Fibroblast of lung (primary cell): ENCODE results near the gene PDXK. TPM values are rescaled to one million over a fixed set of nuclear protein-coding genes. Genes with fewer than 3 reads are reported as not detected.

Source experiments
- DNase-seq, 2 donors: peaks; one replicate each; pipeline versions ENCODE4 v3.0.0 to v3.0.0-alpha.2; 2010; ENCODE audit warnings: low read depth in 2 of 2
- H2AFZ ChIP-seq: 2 replicates; pipeline ENCODE4 v1.5.1; 2012; ENCODE audit warnings: low read length, control low read depth, inconsistent platforms
- H3K27ac ChIP-seq: 2 replicates; pipeline ENCODE4 v1.5.1; 2011; ENCODE audit warnings: low read length, control low read depth; ENCODE audit not compliant: insufficient read depth
- H3K27me3 ChIP-seq: 2 replicates; pipeline ENCODE4 v1.5.1; 2011; ENCODE audit warnings: mild to moderate bottlenecking, low read length; ENCODE audit not compliant: control insufficient read depth, insufficient read depth
- H3K36me3 ChIP-seq: 2 replicates; pipeline ENCODE4 v1.5.1; 2011; ENCODE audit warnings: low read length; ENCODE audit not compliant: control insufficient read depth, insufficient read depth
- H3K4me1 ChIP-seq: 2 replicates; pipeline ENCODE4 v1.5.1; 2011; ENCODE audit warnings: low read length; ENCODE audit not compliant: control insufficient read depth, insufficient read depth; ENCODE audit errors: extremely low read depth
- H3K4me2 ChIP-seq: 2 replicates; pipeline ENCODE4 v1.5.1; 2011; ENCODE audit warnings: low read length, control low read depth; ENCODE audit not compliant: insufficient read depth; ENCODE audit errors: extremely low read depth
- H3K4me3 ChIP-seq, 4 experiments: fragments of 200-600 bp in 1 of 4; sonication (generic) in 1 of 4; replicated peaks in 1 of 4; 2 replicates each; pipeline ENCODE4 v1.5.1; 2011 to 2016; ENCODE audit warnings: low read length in 4 of 4, low read depth in 3 of 4, mild to moderate bottlenecking in 3 of 4, control low read depth in 2 of 4, inconsistent platforms in 1 of 4, mixed read lengths in 1 of 4; ENCODE audit not compliant: insufficient read depth in 1 of 4; ENCODE audit errors: control extremely low read depth in 1 of 4
- H3K79me2 ChIP-seq: 2 replicates; pipeline ENCODE4 v1.5.1; 2012; ENCODE audit warnings: mild to moderate bottlenecking, low read length, inconsistent platforms; ENCODE audit not compliant: control insufficient read depth, insufficient read depth
- H3K9ac ChIP-seq: 2 replicates; pipeline ENCODE4 v1.5.1; 2011; ENCODE audit warnings: mild to moderate bottlenecking, low read length, control low read depth; ENCODE audit not compliant: insufficient read depth
- H3K9me3 ChIP-seq: 2 replicates; pipeline ENCODE4 v1.5.1; 2012; ENCODE audit warnings: low read depth, low read length; ENCODE audit not compliant: control insufficient read depth, insufficient read depth
- H4K20me1 ChIP-seq: 2 replicates; pipeline ENCODE4 v1.5.1; 2011; ENCODE audit warnings: low read length; ENCODE audit not compliant: control insufficient read depth, insufficient read depth; ENCODE audit errors: extremely low read depth
- EZH2 ChIP-seq: IDR thresholded peaks from 2 replicates; pipeline ENCODE4 v1.5.1; 2012; ENCODE audit warnings: low read length, control low read depth, mild to moderate bottlenecking; ENCODE audit errors: missing control alignments
- polyA plus RNA-seq, 2 donors: library from polyadenylated mRNA; depleted of rRNA in 1 of 2; stranded (reverse) in 1 of 2; unstranded in 1 of 2; fragments of >200 nt; gene quantifications; 2 replicates each; pipeline ENCODE4 v1.2.1, GENCODE V29; 2011 to 2012; ENCODE audit warnings: missing spikeins in 1 of 2
- total RNA-seq: library from RNA; depleted of rRNA; stranded (reverse); fragments of >200 nt; gene quantifications from 2 replicates; pipeline ENCODE4 v1.2.1, GENCODE V29; 2014
- TF ChIP-seq, protein P1 (sequence below), 2 donors: IDR thresholded peaks in 1 of 2; conservative IDR thresholded peaks in 1 of 2; 1 replicate in 1 of 2; 2 replicates in 1 of 2; pipeline ENCODE4 v1.5.1; 2011 to 2012; ENCODE audit warnings: low read length in 2 of 2, control low read depth in 1 of 2, inconsistent platforms in 1 of 2, low read depth in 1 of 2, mild to moderate bottlenecking in 1 of 2

The PDXK gene
- total and polyA plus RNA-seq, 2 donors (not counting 1 experiment from before 2014, with no cell fraction given): 47.4 to 146 TPM

DNA sequence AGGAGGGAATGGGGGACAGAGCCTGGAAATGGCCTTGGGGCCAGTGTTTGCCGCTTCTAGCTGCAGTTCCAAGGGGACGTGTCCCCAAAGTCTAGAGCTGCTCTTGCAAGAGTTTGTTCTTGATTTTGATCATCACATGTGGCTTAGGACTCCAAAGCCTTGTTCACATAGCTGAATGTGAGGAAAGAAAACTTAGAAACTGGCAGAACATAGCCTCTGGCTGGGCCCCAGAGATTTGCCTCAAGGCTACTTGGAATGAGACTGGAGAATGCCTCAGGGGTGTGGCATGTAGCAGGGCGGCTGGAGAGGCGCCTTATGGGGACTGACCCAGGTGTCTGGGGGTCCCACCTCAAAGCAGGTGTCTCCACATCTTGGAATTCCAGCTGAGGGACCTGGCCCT is 2.3 kb downstream of the PDXK start:
- no peak for DNase-seq
- no peaks in the 10 kb centered on the region for H3K27me3 ChIP-seq
- H2AFZ ChIP-seq: no peak overlapping the region
- peaks cover 13% of the 10 kb centered on the region for H3K4me1 ChIP-seq
- peak overlapping the region in 1 of 4 experiments; percentile 88 for H3K4me3 ChIP-seq
- peaks cover 42% of the 10 kb centered on the region for H3K79me2 ChIP-seq
- H3K9me3 ChIP-seq: no peaks in the 10 kb centered on the region
- no peak overlapping the region for H3K27ac ChIP-seq
- TF ChIP-seq, protein P1, sequence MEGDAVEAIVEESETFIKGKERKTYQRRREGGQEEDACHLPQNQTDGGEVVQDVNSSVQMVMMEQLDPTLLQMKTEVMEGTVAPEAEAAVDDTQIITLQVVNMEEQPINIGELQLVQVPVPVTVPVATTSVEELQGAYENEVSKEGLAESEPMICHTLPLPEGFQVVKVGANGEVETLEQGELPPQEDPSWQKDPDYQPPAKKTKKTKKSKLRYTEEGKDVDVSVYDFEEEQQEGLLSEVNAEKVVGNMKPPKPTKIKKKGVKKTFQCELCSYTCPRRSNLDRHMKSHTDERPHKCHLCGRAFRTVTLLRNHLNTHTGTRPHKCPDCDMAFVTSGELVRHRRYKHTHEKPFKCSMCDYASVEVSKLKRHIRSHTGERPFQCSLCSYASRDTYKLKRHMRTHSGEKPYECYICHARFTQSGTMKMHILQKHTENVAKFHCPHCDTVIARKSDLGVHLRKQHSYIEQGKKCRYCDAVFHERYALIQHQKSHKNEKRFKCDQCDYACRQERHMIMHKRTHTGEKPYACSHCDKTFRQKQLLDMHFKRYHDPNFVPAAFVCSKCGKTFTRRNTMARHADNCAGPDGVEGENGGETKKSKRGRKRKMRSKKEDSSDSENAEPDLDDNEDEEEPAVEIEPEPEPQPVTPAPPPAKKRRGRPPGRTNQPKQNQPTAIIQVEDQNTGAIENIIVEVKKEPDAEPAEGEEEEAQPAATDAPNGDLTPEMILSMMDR (conservative IDR thresholded peaks at IDR 0.05 in 1 of 2, IDR thresholded peaks at IDR 0.05 in 1 of 2; ENCODE audit: low read depth in 1 of 2, low read length in 2 of 2): no peak
- no peak for TF ChIP-seq EZH2
- H3K9ac ChIP-seq: no peak overlapping the region
- no peaks in the 10 kb centered on the region for H4K20me1 ChIP-seq
- peak overlapping the region; percentile 21 for H3K4me2 ChIP-seq
- peaks cover 5% of the 10 kb centered on the region for H3K36me3 ChIP-seq

DNA sequence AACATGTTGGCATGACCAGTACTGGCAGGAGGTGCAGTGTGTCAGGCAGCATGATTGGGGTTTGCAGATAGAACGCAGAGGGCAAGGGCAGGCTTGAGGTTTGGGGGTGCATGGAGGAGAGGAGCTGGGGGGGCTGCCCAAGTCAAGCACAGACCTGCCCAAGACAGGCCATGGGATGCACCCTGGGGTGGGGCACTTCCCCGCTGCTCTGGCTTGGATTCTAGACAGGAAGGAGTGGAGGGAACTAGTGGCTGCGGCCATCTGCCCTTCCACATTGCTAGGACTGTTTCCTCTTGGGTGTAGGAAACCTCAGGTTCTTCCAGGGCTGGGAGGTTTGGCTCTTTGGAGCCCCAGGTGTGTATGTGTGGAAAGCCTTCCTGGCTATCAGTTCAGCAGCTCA is 3.0 kb downstream of the PDXK start:
- Histone ChIP-seq H2AFZ (no peak overlapping the region), H3K4me2 (no peak overlapping the region), H3K36me3 (peaks cover 5% of the 10 kb centered on the region), H3K27ac (no peak overlapping the region), H4K20me1 (no peaks in the 10 kb centered on the region), H3K4me1 (peaks cover 18% of the 10 kb centered on the region), H3K27me3 (no peaks in the 10 kb centered on the region), H3K9ac (no peak overlapping the region), H3K79me2 (peaks cover 47% of the 10 kb centered on the region), H3K9me3 (no peaks in the 10 kb centered on the region), H3K4me3 (no peak overlapping the region)
- no peak for TF ChIP-seq EZH2
- TF ChIP-seq, protein P1 (conservative IDR thresholded peaks at IDR 0.05 in 1 of 2, IDR thresholded peaks at IDR 0.05 in 1 of 2; ENCODE audit: low read depth in 1 of 2, low read length in 2 of 2): no peak
- DNase-seq: no peak

DNA sequence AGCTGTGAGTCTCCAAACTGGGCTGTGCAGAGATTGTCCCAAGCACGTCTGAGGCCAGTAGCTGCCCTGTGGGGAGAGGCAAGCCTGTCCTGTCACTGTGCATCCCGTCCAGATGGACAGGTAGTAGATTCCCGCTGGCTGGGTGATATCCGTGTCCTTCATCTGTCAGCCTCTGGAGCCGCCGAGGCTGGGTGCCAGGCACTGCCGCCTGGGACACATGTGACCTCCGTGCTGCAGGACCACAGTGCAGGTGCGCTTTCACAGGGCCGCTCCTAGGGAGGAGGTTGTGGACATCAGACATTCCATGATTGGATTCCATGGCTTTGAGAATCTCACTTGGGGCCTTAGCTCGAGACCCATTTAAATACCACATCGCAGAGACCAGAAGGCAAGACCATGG is 4.7 kb downstream of the PDXK start:
- H3K4me2 ChIP-seq: no peak overlapping the region
- peaks cover 30% of the 10 kb centered on the region for H3K4me1 ChIP-seq
- no peak overlapping the region for H3K9ac ChIP-seq
- H3K4me3 ChIP-seq: no peak overlapping the region
- DNase-seq: no peak
- TF ChIP-seq EZH2: no peak
- TF ChIP-seq, protein P1 (conservative IDR thresholded peaks at IDR 0.05 in 1 of 2, IDR thresholded peaks at IDR 0.05 in 1 of 2; ENCODE audit: low read depth in 1 of 2, low read length in 2 of 2): no peak
- peaks cover 5% of the 10 kb centered on the region for H3K36me3 ChIP-seq
- H2AFZ ChIP-seq: no peak overlapping the region
- H3K27me3 ChIP-seq: no peaks in the 10 kb centered on the region
- no peaks in the 10 kb centered on the region for H4K20me1 ChIP-seq
- no peak overlapping the region for H3K27ac ChIP-seq
- peaks cover 57% of the 10 kb centered on the region for H3K79me2 ChIP-seq
- no peaks in the 10 kb centered on the region for H3K9me3 ChIP-seq
